Measurements from ENCODE around the gene NUMA1. TPM values are rescaled to one million over a fixed set of nuclear protein-coding genes. Genes with fewer than 3 reads are reported as not detected.
A peak's percentile ranks its signal among the peaks of the same experiment; 100 is the strongest.

Gene NUMA1
- total and polyA plus RNA-seq, 9 of the 15 experiments (the other 6 are each of a cell fraction or from before 2014, with no cell fraction given) = 4.1 to 104 (median 51.2) TPM

GRCh38 chr11:72111300-72112142 lies 31.2 kb upstream of the NUMA1 start (continued):
- TF ChIP-seq TAF7 (tag; IDR thresholded peaks at IDR 0.05) = 0 out of 2 replicates have a peak, but pooled peaks have one; percentile 2
- TF ChIP-seq, protein P1, sequence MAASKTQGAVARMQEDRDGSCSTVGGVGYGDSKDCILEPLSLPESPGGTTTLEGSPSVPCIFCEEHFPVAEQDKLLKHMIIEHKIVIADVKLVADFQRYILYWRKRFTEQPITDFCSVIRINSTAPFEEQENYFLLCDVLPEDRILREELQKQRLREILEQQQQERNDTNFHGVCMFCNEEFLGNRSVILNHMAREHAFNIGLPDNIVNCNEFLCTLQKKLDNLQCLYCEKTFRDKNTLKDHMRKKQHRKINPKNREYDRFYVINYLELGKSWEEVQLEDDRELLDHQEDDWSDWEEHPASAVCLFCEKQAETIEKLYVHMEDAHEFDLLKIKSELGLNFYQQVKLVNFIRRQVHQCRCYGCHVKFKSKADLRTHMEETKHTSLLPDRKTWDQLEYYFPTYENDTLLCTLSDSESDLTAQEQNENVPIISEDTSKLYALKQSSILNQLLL (CRISPR knock-in tag; IDR thresholded peaks at IDR 0.05; ENCODE audit: borderline replicate concordance) = no peak
- peak; percentile 59; the same call in 1 of the 2 replicates for TF ChIP-seq CBFB (CRISPR knock-in tag; IDR thresholded peaks at IDR 0.05)
- no peak for TF ChIP-seq CSDE1 (IDR thresholded peaks at IDR 0.05)
- no peak for TF ChIP-seq ZNF24 (IDR thresholded peaks at IDR 0.05)
- no peak for TF ChIP-seq GABPB1 (CRISPR knock-in tag; IDR thresholded peaks at IDR 0.05)
- TF ChIP-seq HEY1 (CRISPR knock-in tag; IDR thresholded peaks at IDR 0.05; ENCODE audit: borderline replicate concordance) = 0 out of 2 replicates have a peak, but pooled peaks have one; percentile 57
- peak; percentile 15; the same call in 1 of the 2 replicates for TF ChIP-seq NFRKB (IDR thresholded peaks at IDR 0.05; ENCODE audit: low read depth)

GRCh38 chr11:72105888-72106287 lies 25.5 kb upstream of the NUMA1 start, which contains the start of gene TOMT:
Gene TOMT (plus strand): TSS chr11:72105924. CDS start chr11:72105952, 28 bp downstream.
- Histone ChIP-seq H3K27me3 (ENCODE audit: control insufficient read depth in 2 of 2, insufficient read depth in 2 of 2, low read length in 2 of 2) (no peaks in the 10 kb centered on the region), H3K9ac (ENCODE audit: insufficient read depth in 1 of 2, low read depth in 2 of 2, low read length in 2 of 2) (peak within 1 kb of the TSS in 1 of 2 experiments; percentile 62; a peak in 2 of 4 replicates), H3K4me1 (replicated peaks in 1 of 2; ENCODE audit: control insufficient read depth in 2 of 2, insufficient read depth in 2 of 2, low read length in 2 of 2) (peaks cover 6 to 24% of the 10 kb centered on the region in 2 experiments), H3K9me3 (replicated peaks; ENCODE audit: control insufficient read depth, insufficient read depth, low read depth, low read length) (no peaks in the 10 kb centered on the region), H3K27ac (ENCODE audit: extremely low read depth, low read depth, low read length) (no peak within 1 kb of the TSS), H3K9me1 (ENCODE audit: control insufficient read depth, insufficient read depth, low read length) (no peaks in the 10 kb centered on the region), H2AFZ (ENCODE audit: low read depth, low read length) (no peak within 1 kb of the TSS), H3K4me2 (ENCODE audit: insufficient read depth, low read length) (no peak within 1 kb of the TSS), H4K20me1 (replicated peaks; ENCODE audit: control insufficient read depth, insufficient read depth, low read length) (no peaks in the 10 kb centered on the region), H3K79me2 (ENCODE audit: control insufficient read depth, insufficient read depth, low read length) (peaks cover 26% of the 10 kb centered on the region), H3K36me3 (ENCODE audit: control insufficient read depth, insufficient read depth, low read length) (peaks cover 27% of the 10 kb centered on the region), H3K4me3 (no peak within 1 kb of the TSS)
- 94% methylated on average over 14 of the region's 14 CpGs for WGBS (ENCODE audit: insufficient coverage, low coverage, missing lambda C conversion rate)
- no TSS peak for BruUV-seq (replicated peaks)
- intact Hi-C loops (cut with micrococcal nuclease) = no loop called here
- no peak for DNase-seq (ENCODE audit: extremely low read depth in 1 of 4, low spot score in 3 of 4)
- no peak for FAIRE-seq
- POLR2A ChIA-PET = interaction anchor here (0.7 to 1.3 kb wide), 3 partner anchors 10 to 38 kb away, joined by 3 to 6 read pairs (median 4); no protein-coding TSS in a partner anchor
- no peak for ATAC-seq
- CTCF ChIA-PET (ENCODE audit: low intra/inter-chr PET ratio) = no interaction called here
- in situ Hi-C loops (cut with MboI) = no loop called here
- TF ChIP-seq ZNF197 (CRISPR knock-in tag; IDR thresholded peaks at IDR 0.05; ENCODE audit: low read depth) (no peak), RBM15 (IDR thresholded peaks at IDR 0.05; ENCODE audit: insufficient read depth, low read length) (no peak), SIN3B (IDR thresholded peaks at IDR 0.05; ENCODE audit: low read depth) (no peak), NCOA2 (IDR thresholded peaks at IDR 0.05; ENCODE audit: partially characterized antibody in 2 of 2) (no peak), SPI1 (IDR thresholded peaks at IDR 0.05; ENCODE audit: borderline replicate concordance, low read depth, low read length) (no peak)
- TF ChIP-seq, protein P2, sequence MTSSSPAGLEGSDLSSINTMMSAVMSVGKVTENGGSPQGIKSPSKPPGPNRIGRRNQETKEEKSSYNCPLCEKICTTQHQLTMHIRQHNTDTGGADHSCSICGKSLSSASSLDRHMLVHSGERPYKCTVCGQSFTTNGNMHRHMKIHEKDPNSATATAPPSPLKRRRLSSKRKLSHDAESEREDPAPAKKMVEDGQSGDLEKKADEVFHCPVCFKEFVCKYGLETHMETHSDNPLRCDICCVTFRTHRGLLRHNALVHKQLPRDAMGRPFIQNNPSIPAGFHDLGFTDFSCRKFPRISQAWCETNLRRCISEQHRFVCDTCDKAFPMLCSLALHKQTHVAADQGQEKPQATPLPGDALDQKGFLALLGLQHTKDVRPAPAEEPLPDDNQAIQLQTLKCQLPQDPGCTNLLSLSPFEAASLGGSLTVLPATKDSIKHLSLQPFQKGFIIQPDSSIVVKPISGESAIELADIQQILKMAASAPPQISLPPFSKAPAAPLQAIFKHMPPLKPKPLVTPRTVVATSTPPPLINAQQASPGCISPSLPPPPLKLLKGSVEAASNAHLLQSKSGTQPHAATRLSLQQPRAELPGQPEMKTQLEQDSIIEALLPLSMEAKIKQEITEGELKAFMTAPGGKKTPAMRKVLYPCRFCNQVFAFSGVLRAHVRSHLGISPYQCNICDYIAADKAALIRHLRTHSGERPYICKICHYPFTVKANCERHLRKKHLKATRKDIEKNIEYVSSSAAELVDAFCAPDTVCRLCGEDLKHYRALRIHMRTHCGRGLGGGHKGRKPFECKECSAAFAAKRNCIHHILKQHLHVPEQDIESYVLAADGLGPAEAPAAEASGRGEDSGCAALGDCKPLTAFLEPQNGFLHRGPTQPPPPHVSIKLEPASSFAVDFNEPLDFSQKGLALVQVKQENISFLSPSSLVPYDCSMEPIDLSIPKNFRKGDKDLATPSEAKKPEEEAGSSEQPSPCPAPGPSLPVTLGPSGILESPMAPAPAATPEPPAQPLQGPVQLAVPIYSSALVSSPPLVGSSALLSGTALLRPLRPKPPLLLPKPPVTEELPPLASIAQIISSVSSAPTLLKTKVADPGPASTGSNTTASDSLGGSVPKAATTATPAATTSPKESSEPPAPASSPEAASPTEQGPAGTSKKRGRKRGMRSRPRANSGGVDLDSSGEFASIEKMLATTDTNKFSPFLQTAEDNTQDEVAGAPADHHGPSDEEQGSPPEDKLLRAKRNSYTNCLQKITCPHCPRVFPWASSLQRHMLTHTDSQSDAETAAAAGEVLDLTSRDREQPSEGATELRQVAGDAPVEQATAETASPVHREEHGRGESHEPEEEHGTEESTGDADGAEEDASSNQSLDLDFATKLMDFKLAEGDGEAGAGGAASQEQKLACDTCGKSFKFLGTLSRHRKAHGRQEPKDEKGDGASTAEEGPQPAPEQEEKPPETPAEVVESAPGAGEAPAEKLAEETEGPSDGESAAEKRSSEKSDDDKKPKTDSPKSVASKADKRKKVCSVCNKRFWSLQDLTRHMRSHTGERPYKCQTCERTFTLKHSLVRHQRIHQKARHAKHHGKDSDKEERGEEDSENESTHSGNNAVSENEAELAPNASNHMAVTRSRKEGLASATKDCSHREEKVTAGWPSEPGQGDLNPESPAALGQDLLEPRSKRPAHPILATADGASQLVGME (CRISPR knock-in tag; IDR thresholded peaks at IDR 0.05) = no peak

All from K562 (cell line).